H1 (cell line): ENCODE measurements around the gene MIEF2. TPM values are rescaled to one million over a fixed set of nuclear protein-coding genes. Genes with fewer than 3 reads are reported as not detected.

ENCODE experiments used
- BACH1 ChIP-seq: IDR thresholded peaks from 2 replicates; pipeline ENCODE4 v1.6.1; 2012; ENCODE audit warnings: low read length, improper control_type of control experiment
- CBX8 ChIP-seq: fragments of 300-800, 300-1000 bp; sonication (generic); IDR thresholded peaks from 2 replicates; pipeline ENCODE4 v1.7.1; 2016; ENCODE audit warnings: low read depth, low read length, borderline replicate concordance
- CREB1 ChIP-seq: IDR thresholded peaks from 2 replicates; pipeline ENCODE4 v1.6.1; 2012; ENCODE audit warnings: inconsistent platforms
- EGR1 ChIP-seq: IDR thresholded peaks from 2 replicates; pipeline ENCODE4 v1.6.1; 2011; ENCODE audit warnings: low read depth, low read length, borderline replicate concordance
- EP300 ChIP-seq, 2 experiments: IDR thresholded peaks; 1 replicate in 1 of 2; 2 replicates in 1 of 2; pipeline ENCODE4 v1.6.1; 2011 to 2012; ENCODE audit warnings: low read depth in 2 of 2, low read length in 2 of 2, mild to moderate bottlenecking in 2 of 2, borderline replicate concordance in 1 of 2, inconsistent platforms in 1 of 2, moderate library complexity in 1 of 2
- EZH2 ChIP-seq: fragments of 200-600 bp; sonication (generic); IDR thresholded peaks from 2 replicates; pipeline ENCODE4 v1.7.1; 2012; ENCODE audit warnings: low read depth, mild to moderate bottlenecking, moderate library complexity, low read length, inconsistent platforms; ENCODE audit not compliant: severe bottlenecking
- FOSL1 ChIP-seq: IDR thresholded peaks from 2 replicates; pipeline ENCODE4 v1.6.1; 2011; ENCODE audit warnings: mild to moderate bottlenecking, low read depth, low read length, moderate library complexity; ENCODE audit not compliant: insufficient read depth
- GABPA ChIP-seq: IDR thresholded peaks from 2 replicates; pipeline ENCODE4 v1.6.1; 2011; ENCODE audit warnings: mild to moderate bottlenecking, low read length, moderate library complexity, borderline replicate concordance; ENCODE audit not compliant: insufficient read depth
- GTF2F1 ChIP-seq: IDR thresholded peaks from 2 replicates; pipeline ENCODE4 v1.6.1; 2012; ENCODE audit warnings: low read depth, low read length, improper control_type of control experiment, borderline replicate concordance
- HDAC6 ChIP-seq: IDR thresholded peaks from one replicate; pipeline ENCODE4 v1.7.1; 2012; ENCODE audit warnings: low read depth, mild to moderate bottlenecking, inconsistent platforms, low read length, moderate library complexity
- JUND ChIP-seq: IDR thresholded peaks from 2 replicates; pipeline ENCODE4 v1.6.1; 2011; ENCODE audit warnings: mild to moderate bottlenecking, improper control_type of control experiment, low read length
- KDM4A ChIP-seq: IDR thresholded peaks from one replicate; pipeline ENCODE4 v1.7.1; 2012; ENCODE audit warnings: low read depth, mild to moderate bottlenecking, moderate library complexity, low read length, inconsistent platforms; ENCODE audit not compliant: severe bottlenecking
- KDM5A ChIP-seq: fragments of 200-600 bp; IDR thresholded peaks from 2 replicates; pipeline ENCODE4 v1.7.1; 2012; ENCODE audit warnings: mild to moderate bottlenecking, low read length, inconsistent platforms, mixed read lengths
- NANOG ChIP-seq: IDR thresholded peaks from 2 replicates; pipeline ENCODE4 v1.6.1; 2011; ENCODE audit warnings: low read length, low read depth, mild to moderate bottlenecking, inconsistent platforms; ENCODE audit not compliant: insufficient read depth, poor library complexity, severe bottlenecking
- POLR2A ChIP-seq, 2 experiments: IDR thresholded peaks; 1 replicate in 1 of 2; 2 replicates in 1 of 2; pipeline ENCODE4 v1.6.1; 2011; ENCODE audit warnings: low read depth in 2 of 2, low read length in 2 of 2, mild to moderate bottlenecking in 2 of 2; ENCODE audit errors: control extremely low read depth in 1 of 2
- POLR2AphosphoS5 ChIP-seq: IDR thresholded peaks from 2 replicates; pipeline ENCODE4 v1.6.1; 2011; ENCODE audit warnings: low read depth, low read length
- POU5F1 ChIP-seq: IDR thresholded peaks from 2 replicates; pipeline ENCODE4 v1.6.1; 2011; ENCODE audit warnings: low read depth, mild to moderate bottlenecking, low read length, moderate library complexity
- RAD21 ChIP-seq, 2 experiments: IDR thresholded peaks in 1 of 2; conservative IDR thresholded peaks in 1 of 2; 2 replicates each; pipeline ENCODE4 v1.6.1; 2011; ENCODE audit warnings: low read depth in 2 of 2, low read length in 2 of 2, improper control_type of control experiment in 1 of 2, inconsistent platforms in 1 of 2, mild to moderate bottlenecking in 1 of 2, moderate library complexity in 1 of 2
- SIX5 ChIP-seq: IDR thresholded peaks from 2 replicates; pipeline ENCODE4 v1.6.1; 2011; ENCODE audit warnings: mild to moderate bottlenecking, low read depth, low read length
- TAF1 ChIP-seq: IDR thresholded peaks from 2 replicates; pipeline ENCODE4 v1.6.1; 2011; ENCODE audit warnings: mild to moderate bottlenecking, low read depth, low read length
- TBP ChIP-seq: IDR thresholded peaks from 2 replicates; pipeline ENCODE4 v1.6.1; 2011; ENCODE audit warnings: low read depth, low read length, improper control_type of control experiment
- TEAD4 ChIP-seq: IDR thresholded peaks from 2 replicates; pipeline ENCODE4 v1.6.1; 2012; ENCODE audit warnings: low read depth, low read length, inconsistent platforms, mixed read lengths
- YY1 ChIP-seq: IDR thresholded peaks from 2 replicates; pipeline ENCODE4 v1.6.1; 2011; ENCODE audit warnings: low read depth, mild to moderate bottlenecking, low read length
- polyA plus RNA-seq, 7 experiments: library from polyadenylated mRNA; depleted of rRNA in 3 of 7; stranded (reverse) in 5 of 7; unstranded in 2 of 7; fragments of >200 nt in 5 of 7; fragments of 200-250 nt in 2 of 7; gene quantifications; 1 replicate in 5 of 7; 2 replicates in 1 of 7; 4 replicates in 1 of 7; pipeline versions ENCODE4 v1.2.1 to v1.2.3, GENCODE V29; 2011 to 2013; ENCODE audit warnings: missing spikeins in 2 of 7, mixed read lengths in 2 of 7
- total RNA-seq: library from RNA; stranded (reverse); fragmentation: NEBNext Ultra II Directional; extraction: Animal tissue kit (Norgen Biotek cat#: 25700); gene quantifications from 2 replicates; pipeline ENCODE4 v1.2.1, GENCODE V29; 2021

Gene MIEF2
- total and polyA plus RNA-seq, 2 of the 8 experiments (the other 6 are each of a cell fraction or from before 2014, with no cell fraction given), result 9.9 to 24.9 TPM

GRCh38 chr17:18314731-18315561 is 54.5 kb downstream of the MIEF2 start, which contains the start of the genes SMCR8 and TOP3A (continued):
- TF ChIP-seq POLR2AphosphoS5 (peak; percentile 80), EZH2 (no peak), POU5F1 (no peak), NANOG (no peak), FOSL1 (no peak), HDAC6 (no peak), EGR1 (0 out of 2 replicates have a peak, but pooled peaks have one; percentile 70), POLR2A (IDR thresholded peaks at IDR 0.05; ENCODE audit: control extremely low read depth in 1 of 2, low read depth in 2 of 2, low read length in 2 of 2) (peak; percentile 50 to 62), TAF1 (peak; percentile 91), TEAD4 (no peak), KDM4A (peak; percentile 72), JUND (no peak), SIX5 (peak; percentile 21; the same call in 1 of the 2 replicates), TBP (peak; percentile 73), CREB1 (peak; percentile 89), KDM5A (peak; percentile 97), GTF2F1 (peak; percentile 21; the same call in 1 of the 2 replicates), RAD21 (IDR thresholded peaks at IDR 0.05 in 1 of 2, conservative IDR thresholded peaks at IDR 0.05 in 1 of 2; ENCODE audit: low read depth in 2 of 2, low read length in 2 of 2) (no peak; a peak in 1 of 4 replicates), YY1 (peak; percentile 98), BACH1 (no peak), EP300 (IDR thresholded peaks at IDR 0.05; ENCODE audit: borderline replicate concordance in 1 of 2, low read depth in 2 of 2, low read length in 2 of 2) (peak in 1 of 2 experiments; percentile 61; a peak in 1 of 3 replicates), CBX8 (no peak), GABPA (peak; percentile 81; the same call in 1 of the 2 replicates)
